Tongue (tissue), 2 donors: ENCODE results near the gene SLC15A1. TPM values are rescaled to one million over a fixed set of nuclear protein-coding genes. Genes with fewer than 3 reads are reported as not detected.

Experiments used
- DNase-seq: peaks from one replicate; pipeline ENCODE4 v3.0.0-alpha.2; 2015
- total RNA-seq: library from RNA; depleted of rRNA; stranded (reverse); fragments of >200 nt; gene quantifications from one replicate; pipeline ENCODE4 v1.2.3, GENCODE V29; 2014

The SLC15A1 gene
- total RNA-seq, 1 donor from 2014 or later = not detected

GRCh38 chr13:98751861-98752466 is 508 bp downstream of the SLC15A1 start:
- DNase-seq = no peak

GRCh38 chr13:98751367-98751782 is 1.1 kb downstream of the SLC15A1 start:
- DNase-seq = peak; percentile 24

- no peak for DNase-seq
These were observed 3.0 kb downstream of the SLC15A1 start for GRCh38 chr13:98749501-98749900.

- no peak for DNase-seq
These were observed 5.5 kb downstream of the SLC15A1 start for GRCh38 chr13:98746968-98747367.

GRCh38 chr13:98743377-98743776 is 9.1 kb downstream of the SLC15A1 start:
- DNase-seq = no peak

GRCh38 chr13:98742961-98743360 is 9.5 kb downstream of the SLC15A1 start:
- no peak for DNase-seq

- no peak for DNase-seq
These were observed 10.6 kb downstream of the SLC15A1 start for GRCh38 chr13:98741741-98742435.

GRCh38 chr13:98740131-98740530 is 12.3 kb downstream of the SLC15A1 start:
- no peak for DNase-seq

GRCh38 chr13:98738993-98739392 is 13.5 kb downstream of the SLC15A1 start:
- DNase-seq = no peak

- no peak for DNase-seq
These were observed 14.3 kb downstream of the SLC15A1 start for GRCh38 chr13:98738213-98738612.

GRCh38 chr13:98731925-98732324 is 20.5 kb downstream of the SLC15A1 start:
- no peak for DNase-seq

- no peak for DNase-seq
These were observed 21.4 kb downstream of the SLC15A1 start for GRCh38 chr13:98731038-98731437.

- no peak for DNase-seq
These were observed 22.0 kb downstream of the SLC15A1 start for GRCh38 chr13:98730441-98730840.

- no peak for DNase-seq
These were observed 22.8 kb downstream of the SLC15A1 start for GRCh38 chr13:98729658-98730057.

- DNase-seq = no peak
These were observed 29.5 kb downstream of the SLC15A1 start for GRCh38 chr13:98722958-98723357.

GRCh38 chr13:98721825-98722510 is 30.5 kb downstream of the SLC15A1 start:
- no peak for DNase-seq

GRCh38 chr13:98719527-98720250 is 32.8 kb downstream of the SLC15A1 start:
- DNase-seq = no peak

- DNase-seq = no peak
These were observed 34.6 kb downstream of the SLC15A1 start for GRCh38 chr13:98717891-98718290.

GRCh38 chr13:98717256-98717655 is 35.2 kb downstream of the SLC15A1 start:
- DNase-seq = no peak

- no peak for DNase-seq
These were observed 42.0 kb downstream of the SLC15A1 start for GRCh38 chr13:98710521-98710920.

- no peak for DNase-seq
These were observed 45.0 kb downstream of the SLC15A1 start for GRCh38 chr13:98707281-98707999.

GRCh38 chr13:98706446-98707110 is 45.9 kb downstream of the SLC15A1 start:
- no peak for DNase-seq
